Measurements from ENCODE around the gene ATAD3B. TPM values are rescaled to one million over a fixed set of nuclear protein-coding genes. Genes with fewer than 3 reads are reported as not detected.

The ATAD3B gene
- total RNA-seq, 1 experiment from 2014 or later: 104 TPM

GRCh38 chr1:1424707-1425106, 46.9 kb upstream of the ATAD3B start:
- BruUV-seq (replicated peaks): no TSS peak
- TF ChIP-seq REST (IDR thresholded peaks at IDR 0.05; ENCODE audit: insufficient read depth in 1 of 2, low read depth in 2 of 2, low read length in 1 of 2) (no peak), CTCF (IDR thresholded peaks at IDR 0.05) (no peak)
- DNase-seq (ENCODE audit: low read depth, low spot score): no peak
- no peak overlapping the region for H3K4me3 ChIP-seq (ENCODE audit: low read depth in 2 of 2, low read length in 2 of 2)
- H3K27me3 ChIP-seq (ENCODE audit: control insufficient read depth, insufficient read depth, low read length): no peaks in the 10 kb centered on the region
- peaks cover 41% of the 10 kb centered on the region for H3K4me1 ChIP-seq (ENCODE audit: control insufficient read depth, insufficient read depth, low read length)
- H3K9me3 ChIP-seq (ENCODE audit: control insufficient read depth, insufficient read depth, low read depth, low read length): no peaks in the 10 kb centered on the region
- H3K36me3 ChIP-seq (ENCODE audit: control insufficient read depth, insufficient read depth, low read length): no peaks in the 10 kb centered on the region
- intact Hi-C loops (cut with micrococcal nuclease; ENCODE audit: unreplicated experiment) (no loop called here), in situ Hi-C loops (cut with HindIII; ENCODE audit: low pct_unique_long_range_greater_than_20kb, low sequenced_read_pairs) (no loop called here)
- CTCF ChIA-PET: no interaction called here
- peak overlapping the region; percentile 30; the same call in 1 of the 2 replicates for H3K27ac ChIP-seq (ENCODE audit: low read length)
- no peak for ATAC-seq
- POLR2A ChIA-PET: no interaction called here

DNA sequence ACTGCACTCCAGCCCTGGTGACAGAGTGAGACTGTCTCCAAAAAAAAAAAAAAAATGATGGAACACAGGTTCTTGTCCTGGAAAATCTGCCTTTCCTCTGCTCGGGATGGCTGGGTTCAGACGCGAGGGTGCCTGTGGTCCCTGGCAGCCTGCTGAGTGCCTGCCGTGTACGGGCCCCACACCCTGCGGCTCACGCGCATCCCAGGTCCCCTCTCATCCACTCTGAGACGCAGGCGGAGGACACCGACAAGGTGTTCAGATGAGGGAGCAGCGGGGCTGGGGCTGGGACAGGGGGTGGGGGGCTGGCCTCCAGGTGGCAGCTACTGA, 46.2 kb upstream of the ATAD3B start:
- TF ChIP-seq POLR2AphosphoS5 (IDR thresholded peaks at IDR 0.05; ENCODE audit: low read depth, low read length) (no peak), TCF7L2 (IDR thresholded peaks at IDR 0.05; ENCODE audit: low read depth, low read length) (no peak), REST (IDR thresholded peaks at IDR 0.05; ENCODE audit: insufficient read depth in 1 of 2, low read depth in 2 of 2, low read length in 1 of 2) (no peak), SIN3A (IDR thresholded peaks at IDR 0.05; ENCODE audit: borderline replicate concordance, insufficient read depth, low read depth, low read length) (no peak), CTCF (IDR thresholded peaks at IDR 0.05) (no peak)
- ChIA-PET POLR2A (no interaction called here), CTCF (interaction anchor here (0.9 kb wide), 1 partner anchor 37 kb away, joined by 3 read pairs; no protein-coding TSS in a partner anchor)
- in situ Hi-C loops (cut with HindIII; ENCODE audit: low pct_unique_long_range_greater_than_20kb, low sequenced_read_pairs) (no loop called here), intact Hi-C loops (cut with micrococcal nuclease; ENCODE audit: unreplicated experiment) (no loop called here)
- Histone ChIP-seq H3K4me3 (ENCODE audit: low read depth in 2 of 2, low read length in 2 of 2) (no peak overlapping the region), H3K27me3 (ENCODE audit: control insufficient read depth, insufficient read depth, low read length) (no peaks in the 10 kb centered on the region), H3K4me1 (ENCODE audit: control insufficient read depth, insufficient read depth, low read length) (peaks cover 48% of the 10 kb centered on the region), H3K9me3 (ENCODE audit: control insufficient read depth, insufficient read depth, low read depth, low read length) (no peaks in the 10 kb centered on the region), H3K36me3 (ENCODE audit: control insufficient read depth, insufficient read depth, low read length) (no peaks in the 10 kb centered on the region), H3K27ac (ENCODE audit: low read length) (no peak overlapping the region; the same call in 1 of the 2 replicates)
- ATAC-seq (peak; percentile 0; the same call in 1 of the 2 replicates), DNase-seq (ENCODE audit: low read depth, low spot score) (no peak)
- no TSS peak for BruUV-seq (replicated peaks)

All from Panc1 (cell line).